Measurements from ENCODE around the gene RPS21.
"Not testable (repeated sequence)": the region's sequence is repeated elsewhere in the genome, so short reads cannot be mapped to it uniquely, and the experiment has no call there.

The RPS21 gene

DNA sequence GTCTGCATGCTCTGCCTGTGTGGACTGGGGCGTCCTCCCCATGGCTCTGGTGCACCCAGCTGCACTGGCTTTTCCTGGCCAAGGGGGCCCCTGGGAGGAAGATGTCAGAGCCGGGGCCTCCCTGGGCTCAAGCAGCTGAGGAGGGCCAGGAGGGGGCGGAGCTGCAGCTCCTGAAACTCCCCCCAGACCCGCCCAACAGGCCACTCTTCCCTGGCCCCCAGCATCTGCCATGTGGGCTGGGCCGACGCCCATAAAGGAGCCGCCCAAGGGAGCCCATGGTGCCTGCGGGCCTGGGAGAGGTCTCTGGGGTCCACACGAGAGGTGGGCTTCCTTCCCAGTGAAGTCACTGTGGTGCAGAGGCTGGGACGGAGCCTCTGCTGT lies 36.4 kb downstream of the RPS21 start:
- DNase-seq, result no peak

DNA sequence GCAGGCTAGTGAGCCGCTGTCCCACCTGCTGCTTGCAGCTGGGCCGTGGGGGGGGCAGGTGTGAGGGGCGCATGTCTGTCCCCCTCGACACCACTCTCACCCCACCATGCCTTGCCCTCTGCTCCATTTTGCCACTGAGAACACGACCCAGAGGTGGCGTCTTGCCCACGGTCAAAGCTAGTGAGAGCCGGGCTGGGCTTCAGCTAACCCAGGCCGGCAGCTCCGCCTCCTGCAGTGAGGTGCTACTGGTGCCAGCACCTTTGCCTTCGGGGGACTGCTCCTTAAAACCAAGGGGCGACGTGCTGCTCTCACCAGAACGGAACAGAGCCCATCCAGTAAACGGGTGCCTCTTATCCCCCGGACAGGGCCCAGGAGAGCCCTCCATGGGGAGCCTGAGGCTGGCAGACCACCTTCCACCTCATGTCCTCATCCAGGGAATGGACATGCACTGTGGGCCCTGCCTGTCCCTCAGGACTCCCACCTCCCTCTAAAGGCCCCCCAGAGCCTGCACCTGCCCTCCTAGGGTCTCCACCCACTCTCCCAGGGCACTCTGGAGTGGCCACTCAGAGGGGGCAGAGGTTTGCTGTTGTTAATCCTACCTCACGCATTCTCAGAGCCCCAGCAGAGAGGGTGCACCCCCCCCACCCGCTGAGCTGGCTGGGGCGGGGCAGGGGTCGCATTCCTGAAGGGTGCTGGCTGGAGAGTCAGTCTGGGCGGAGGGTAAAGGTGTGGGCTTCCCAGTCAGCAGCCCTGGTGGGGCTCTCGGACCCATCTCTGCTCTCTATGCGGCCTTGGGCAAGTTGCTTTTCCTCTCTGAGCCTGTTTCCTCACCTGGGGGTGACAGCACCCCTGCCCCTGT lies 37.6 kb downstream of the RPS21 start:
- DNase-seq, result no peak

DNA sequence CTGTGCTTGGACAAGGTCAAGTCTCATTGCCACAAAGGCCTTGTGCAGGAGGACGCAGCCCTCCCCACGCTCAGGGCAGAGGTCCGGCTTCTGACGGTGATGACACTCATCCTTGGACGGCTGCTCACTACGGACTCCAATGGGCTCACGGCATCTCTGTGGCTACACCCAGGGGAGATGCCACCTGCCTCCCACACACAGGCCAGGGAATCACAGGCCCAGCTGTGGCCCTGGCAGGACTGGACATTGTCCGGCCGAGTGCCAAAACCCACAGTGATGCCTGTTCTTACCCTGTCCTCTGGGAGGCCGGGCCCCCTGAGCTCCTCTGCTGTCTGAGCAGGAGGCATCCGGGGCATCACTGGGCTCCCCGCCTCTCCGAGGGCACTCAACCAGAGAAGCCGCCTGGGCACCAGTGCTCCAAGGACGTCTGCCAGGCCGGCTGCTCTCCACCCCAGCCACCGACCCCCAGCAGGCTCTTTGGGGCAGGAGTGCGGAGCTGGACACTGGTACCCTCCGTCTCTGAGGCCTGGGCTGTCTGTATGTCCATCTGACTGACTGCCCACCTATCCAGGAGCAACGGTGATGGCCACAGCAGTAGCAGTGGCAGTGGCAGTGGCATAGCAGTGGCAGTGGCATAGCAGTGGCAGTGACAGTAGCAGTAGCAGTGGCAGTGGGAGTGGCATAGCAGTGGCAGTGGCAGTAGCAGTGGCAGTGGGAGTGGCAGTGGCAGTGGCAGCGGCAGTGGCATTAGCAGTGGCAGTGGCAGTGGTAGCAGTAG lies 38.6 kb downstream of the RPS21 start:
- DNase-seq, result no peak

DNA sequence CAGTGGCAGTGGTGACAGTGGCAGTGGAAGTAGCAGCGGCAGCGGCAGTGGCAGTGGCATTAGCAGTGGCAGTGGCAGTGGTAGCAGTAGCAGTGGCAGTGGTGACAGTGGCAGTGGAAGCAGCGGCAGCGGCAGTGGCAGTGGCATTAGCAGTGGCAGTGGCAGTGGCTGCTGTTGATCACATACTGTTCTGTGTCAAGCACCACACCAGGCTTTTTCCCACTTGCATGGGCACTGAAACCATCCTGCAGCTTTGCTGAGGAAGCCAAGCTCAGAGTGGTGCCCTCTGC lies 39.1 kb downstream of the RPS21 start:
- DNase-seq, result not testable (repeated sequence)

DNA sequence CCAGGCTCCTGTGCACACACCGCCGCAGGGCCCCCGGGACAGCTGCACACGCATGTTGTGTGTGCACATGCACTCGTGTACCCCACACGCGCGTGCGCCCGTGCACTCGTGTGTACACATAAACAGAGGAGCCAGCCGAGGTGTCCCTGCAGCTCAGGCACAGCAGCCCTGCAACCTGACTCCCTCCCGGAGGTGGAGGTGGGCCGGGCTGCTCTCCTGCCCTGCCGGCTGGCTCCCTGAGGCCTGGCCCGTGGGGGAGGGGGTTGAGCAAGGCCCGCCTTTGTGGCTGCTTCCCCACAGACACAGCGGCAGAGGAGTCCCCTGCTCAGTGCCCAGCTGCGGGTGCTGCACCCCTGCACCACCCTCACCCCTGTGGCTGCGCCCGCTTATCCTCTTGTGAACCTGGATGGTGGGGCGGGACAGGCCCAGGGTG lies 39.8 kb downstream of the RPS21 start:
- DNase-seq, result no peak

DNA sequence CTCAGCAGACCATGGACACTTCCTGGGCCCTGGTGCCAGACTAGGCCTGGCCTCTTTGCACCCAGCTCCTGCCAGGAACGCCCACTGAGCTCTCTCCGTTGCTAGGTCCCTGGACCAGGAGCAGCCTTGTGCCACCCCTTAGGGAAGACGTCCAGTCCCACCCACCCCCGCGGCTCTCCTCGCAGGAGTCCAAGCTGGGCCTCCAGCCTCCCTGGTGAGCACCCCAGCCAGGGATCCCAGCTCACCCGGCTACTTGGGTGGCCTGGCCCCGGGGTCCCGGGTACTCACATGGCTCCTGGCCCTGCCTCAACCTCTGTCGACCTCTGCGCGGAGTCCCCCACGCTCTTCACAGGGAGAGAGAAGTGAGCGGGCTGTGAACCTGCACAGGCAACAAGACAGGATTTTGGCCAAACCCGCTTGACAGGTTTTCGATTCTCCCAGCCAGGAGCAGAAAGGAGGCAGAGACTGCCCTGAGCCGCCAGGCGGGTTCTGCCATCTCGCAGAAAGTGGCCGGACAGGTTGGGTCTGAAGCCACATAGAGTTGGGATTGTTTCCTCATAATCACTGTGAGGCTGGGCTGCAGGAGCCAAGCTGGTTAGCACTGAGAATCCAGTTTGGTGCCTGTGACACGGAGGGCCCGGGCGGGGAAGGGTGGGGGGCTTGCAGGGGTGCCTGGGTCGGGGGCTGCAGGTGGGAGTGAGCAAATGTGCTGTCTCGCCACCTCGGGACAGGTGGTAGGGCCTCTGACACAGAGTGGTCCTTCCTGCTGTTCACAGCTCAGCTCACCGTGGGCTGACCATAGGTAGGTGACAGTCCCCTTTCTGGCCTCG lies 40.5 kb downstream of the RPS21 start, which contains the start of gene RBBP8NL:
Gene RBBP8NL (minus strand): TSS at position 368 of the 830 bp plus-strand sequence. CDS start 7,892 bp downstream, outside the sequence.
- DNase-seq, result no peak

DNA sequence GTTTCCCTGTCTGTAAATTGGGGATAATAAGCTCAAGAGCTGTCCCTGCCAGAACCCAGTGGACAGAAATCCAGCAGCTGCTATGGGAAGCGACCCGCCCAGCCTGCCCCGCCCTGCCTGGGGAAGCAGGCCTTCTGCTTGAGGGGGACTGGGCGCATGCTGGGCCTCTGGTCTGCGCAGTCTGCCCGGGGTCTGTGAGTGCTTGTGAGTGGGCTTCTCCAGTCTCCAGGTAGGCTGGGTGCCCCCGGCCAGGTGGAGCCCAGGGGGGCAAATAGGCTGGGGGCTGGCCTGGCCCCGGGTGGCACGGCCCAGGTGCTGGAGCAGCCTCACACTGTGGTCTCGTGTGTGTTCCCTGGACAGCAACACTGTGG lies 41.1 kb downstream of the RPS21 start:
- DNase-seq, result no peak

DNA sequence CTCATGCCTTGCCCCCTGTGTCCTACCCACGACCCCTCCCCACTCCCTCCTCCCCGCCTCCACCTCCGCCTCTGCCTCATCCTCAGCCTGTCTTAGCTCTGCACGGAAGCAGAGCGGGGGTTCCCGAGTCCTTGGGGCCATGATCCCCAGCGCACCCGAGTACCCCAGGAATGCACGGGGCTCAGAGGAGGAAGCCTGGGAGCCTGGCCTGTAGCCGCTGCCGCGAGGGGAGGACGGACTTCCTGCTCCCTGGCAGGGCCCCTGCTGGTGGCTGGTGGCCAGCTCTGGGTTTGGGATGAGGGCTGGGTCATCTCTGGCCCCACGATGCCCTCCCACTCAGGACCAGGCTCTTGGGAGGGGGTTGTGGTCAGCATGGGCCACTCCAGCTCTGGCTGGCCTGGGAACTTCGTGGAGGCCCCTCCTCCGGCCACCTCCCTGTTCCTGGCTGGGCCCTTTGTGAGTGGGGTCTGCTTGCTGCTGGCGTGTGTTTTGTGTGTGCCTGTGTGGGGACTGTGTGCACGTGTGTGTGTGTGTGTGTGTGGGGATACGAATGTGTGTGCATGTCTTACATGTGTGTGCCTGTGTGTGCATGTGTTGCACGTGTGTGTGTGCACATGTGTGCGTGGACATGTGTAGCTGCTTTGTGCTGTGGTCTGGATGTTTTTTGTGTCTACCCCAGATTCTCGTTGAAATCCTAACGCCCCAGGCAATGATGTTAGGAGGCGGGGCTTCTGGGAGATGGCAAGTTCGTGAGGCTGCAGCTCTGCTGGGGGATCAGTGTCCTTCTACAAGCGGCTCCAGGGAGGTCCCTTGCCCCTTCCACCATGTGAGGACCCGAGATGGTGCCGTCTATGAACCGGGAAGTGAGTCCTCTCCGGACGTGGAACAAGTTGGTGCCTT lies 41.7 kb downstream of the RPS21 start:
- DNase-seq, result no peak

DNA sequence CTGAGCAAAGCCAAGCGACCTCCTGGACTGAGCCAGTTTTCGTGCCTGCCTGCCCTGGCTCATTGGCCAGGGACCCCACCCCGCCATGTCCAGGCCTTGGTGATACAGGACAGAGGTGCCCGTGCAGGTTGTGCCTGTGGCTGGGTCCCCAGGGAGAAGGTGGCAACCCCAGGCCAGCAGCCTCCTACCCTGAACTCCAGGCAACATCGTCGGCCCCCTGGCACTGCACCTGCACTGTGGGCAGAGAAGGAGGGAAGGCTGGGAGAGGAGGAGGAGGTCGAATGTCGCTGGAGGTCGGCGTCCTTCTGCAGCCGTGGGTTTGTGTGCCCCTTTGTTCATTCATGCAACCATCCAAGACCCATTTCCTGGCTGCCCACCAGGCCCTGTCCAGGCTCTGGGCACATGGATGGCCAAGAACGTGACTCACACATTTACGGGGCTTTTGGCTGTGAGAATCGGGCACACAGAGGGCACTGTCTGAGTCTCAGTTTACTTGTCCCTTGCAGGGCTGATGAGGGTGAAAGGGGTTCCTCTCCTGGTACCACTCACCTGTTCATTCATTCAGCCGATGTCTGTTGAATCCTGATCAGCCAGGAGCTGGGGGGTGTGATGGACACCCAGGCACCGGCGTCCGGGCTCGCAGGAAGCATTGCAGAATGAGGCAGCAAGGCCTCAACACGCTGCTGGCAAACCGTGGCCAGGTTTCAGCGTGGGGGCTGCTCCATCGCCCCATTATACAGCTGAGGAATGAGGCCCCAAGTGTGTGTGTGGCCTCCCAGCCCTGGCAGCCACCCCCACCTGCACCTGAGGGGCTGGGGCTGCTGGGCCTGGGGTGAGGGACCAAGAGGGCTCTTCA lies 42.8 kb downstream of the RPS21 start:
- DNase-seq, result no peak

DNA sequence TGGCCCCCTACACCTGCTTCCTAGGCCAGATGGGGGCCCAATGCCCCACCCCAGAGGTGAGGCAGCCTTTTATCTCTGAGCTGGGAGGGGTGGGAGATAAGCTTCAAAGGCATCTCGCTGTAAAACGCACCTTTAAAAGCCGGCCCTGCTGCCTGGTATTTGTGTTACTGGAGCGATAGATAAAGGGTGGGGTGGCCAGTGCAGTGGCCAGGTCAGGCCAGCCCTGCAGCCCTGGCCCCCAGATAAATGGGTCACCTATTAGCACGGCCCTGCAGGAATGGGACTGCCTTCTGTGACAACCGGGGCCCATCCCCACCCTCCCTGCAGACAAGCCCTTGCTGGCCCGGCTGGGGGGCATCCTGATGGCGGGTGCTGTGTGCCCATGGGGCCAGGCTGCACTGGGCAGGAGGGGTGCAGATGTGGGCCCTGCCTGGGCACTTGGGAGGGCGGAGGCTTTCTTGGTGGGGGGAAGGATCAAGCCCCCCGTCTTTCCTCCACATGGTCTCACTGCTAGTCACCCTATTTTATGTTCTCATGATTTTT lies 43.5 kb downstream of the RPS21 start:
- no peak for DNase-seq

DNA sequence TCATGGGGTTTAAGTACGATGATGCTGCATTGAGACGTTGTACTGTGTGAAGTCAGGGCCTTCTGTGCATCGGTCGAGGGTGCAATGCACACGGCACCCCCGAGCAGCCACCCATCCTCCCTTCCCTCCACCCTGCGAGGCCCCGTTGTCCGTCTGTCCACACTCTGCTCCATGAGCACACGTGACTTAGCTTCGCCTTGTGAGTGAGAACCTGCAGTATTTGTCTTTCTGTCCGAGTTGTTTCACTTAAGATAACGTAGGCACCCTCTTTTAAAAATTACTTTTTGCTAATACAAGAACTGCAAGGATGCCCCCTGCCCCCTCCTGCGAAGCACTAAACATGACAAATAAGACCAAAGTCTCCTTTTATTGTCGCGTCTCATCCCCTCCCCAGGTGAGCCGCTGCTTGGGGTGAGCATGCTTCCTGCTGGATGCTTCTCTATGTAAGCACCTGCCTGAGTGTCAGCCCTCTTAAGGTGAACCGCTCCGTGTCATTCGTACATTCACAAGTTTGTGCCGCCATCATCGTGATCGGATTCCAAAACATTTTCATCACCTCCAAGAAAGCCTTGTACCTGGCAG lies 44.1 kb downstream of the RPS21 start:
- no peak for DNase-seq

DNA sequence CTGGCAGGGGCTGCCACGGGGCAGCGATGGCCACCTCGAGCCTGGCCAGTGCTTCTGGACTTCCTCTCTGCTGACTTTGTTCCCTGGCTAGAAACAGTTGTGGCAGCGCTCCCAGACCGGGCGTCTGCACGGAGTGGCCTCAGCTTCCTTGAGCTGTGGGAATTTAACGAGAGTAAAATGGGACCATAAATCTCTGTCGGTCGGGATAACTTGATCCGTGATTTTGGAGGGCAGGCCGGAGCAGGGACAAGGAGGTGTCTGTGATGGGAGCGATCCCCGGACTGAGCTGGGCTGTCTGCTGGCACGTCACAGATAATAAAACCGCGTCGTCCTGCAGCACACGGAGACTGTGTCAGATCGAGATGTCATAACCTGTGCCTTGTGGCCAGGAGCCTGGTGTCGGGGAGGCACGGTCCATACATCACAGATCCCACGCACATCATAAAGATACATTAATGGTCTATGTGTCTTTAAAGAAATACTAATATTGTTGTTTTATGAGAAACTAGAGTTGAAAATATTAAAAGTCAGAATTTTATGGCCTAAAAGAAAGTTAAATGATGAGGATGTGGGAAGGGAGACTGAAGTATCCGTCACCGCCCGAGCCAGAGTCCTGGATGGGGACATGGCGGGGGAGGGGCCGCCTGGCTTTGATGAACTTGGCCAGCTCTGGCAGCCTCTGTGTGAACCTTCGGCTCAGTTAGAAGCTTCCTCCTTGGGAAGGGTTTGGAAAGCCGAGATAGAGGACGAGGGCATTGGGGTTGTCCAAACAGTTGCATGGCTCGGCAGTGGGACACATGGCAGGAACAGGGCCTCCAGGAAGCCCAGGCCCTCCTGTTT lies 47.0 kb downstream of the RPS21 start:
- peak in 23 of 58 donors; percentile 3 to 43 (median 25) for DNase-seq

DNA sequence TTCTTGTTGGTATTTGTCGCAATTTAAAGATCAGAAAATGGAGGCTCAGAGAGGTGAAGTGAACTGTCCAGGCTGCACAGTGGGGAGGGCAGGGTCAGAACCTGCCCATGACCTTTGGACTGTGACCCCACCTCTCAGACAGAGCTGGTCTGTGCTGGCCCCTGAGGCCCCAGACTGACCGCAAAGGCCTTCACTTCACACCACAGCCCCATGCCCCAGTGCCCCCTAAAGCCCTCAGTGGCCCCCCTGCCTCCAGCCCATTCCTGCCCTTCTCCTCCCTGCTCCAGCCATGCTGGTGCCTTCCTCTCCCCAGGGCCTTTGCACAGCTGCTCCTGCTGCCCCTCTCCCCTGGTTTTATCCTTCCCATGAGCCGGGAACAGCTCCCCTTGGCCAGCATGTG lies 49.8 kb downstream of the RPS21 start:
- DNase-seq, result no peak

DNA sequence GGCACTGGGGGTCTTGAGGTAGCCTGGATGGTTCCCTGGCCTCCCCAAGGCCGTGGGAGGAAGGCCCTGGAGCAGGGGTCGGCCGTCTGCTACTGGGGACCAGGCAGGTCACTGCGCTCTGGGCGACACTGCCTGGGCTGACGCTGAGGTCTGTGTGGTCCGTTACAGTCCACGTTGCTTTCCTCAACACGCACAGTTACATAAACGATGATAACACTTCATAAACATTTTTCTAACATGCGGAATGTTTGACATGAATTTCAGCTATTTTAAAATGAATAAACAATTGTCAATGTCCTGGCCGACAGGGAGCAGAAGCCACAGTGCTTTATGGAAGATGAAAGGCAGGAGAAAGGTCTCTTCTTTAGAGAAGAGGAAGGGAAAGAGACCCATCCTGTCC lies 50.6 kb downstream of the RPS21 start:
- no peak for DNase-seq

DNA sequence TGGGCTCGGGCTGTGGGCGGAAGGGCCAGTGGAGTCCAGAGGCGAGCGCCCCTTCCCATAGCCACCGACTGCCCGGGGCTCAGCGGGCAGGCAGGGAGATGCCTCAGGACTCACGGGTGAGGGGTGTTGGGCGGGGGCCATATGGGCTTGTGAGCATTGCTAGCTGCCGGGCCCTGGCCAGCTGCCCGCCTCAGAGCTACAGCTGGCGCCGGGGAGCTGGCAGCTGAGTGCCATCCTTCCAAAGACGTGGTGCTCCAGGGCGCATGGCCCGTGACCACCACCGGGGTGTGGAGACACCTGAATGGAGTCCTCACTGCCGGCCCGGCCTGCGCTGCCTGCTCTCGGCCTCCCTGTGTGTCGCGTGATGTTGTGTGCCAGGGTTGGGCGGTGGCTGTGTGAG lies 51.0 kb downstream of the RPS21 start:
- DNase-seq, result peak in 2 of 58 donors; percentile 15 to 18

Data from anterior cingulate cortex (tissue), 58 donors.